ENCODE results near the gene ZCCHC3. TPM values are rescaled to one million over a fixed set of nuclear protein-coding genes. Genes with fewer than 3 reads are reported as not detected.
A peak's percentile ranks its signal among the peaks of the same experiment; 100 is the strongest.
"Not testable (repeated sequence)": the region's sequence is repeated elsewhere in the genome, so short reads cannot be mapped to it uniquely, and the experiment has no call there.

ZCCHC3 gene
- total RNA-seq, 2 donors from 2014 or later, result 16.3 to 27.0 TPM

DNA sequence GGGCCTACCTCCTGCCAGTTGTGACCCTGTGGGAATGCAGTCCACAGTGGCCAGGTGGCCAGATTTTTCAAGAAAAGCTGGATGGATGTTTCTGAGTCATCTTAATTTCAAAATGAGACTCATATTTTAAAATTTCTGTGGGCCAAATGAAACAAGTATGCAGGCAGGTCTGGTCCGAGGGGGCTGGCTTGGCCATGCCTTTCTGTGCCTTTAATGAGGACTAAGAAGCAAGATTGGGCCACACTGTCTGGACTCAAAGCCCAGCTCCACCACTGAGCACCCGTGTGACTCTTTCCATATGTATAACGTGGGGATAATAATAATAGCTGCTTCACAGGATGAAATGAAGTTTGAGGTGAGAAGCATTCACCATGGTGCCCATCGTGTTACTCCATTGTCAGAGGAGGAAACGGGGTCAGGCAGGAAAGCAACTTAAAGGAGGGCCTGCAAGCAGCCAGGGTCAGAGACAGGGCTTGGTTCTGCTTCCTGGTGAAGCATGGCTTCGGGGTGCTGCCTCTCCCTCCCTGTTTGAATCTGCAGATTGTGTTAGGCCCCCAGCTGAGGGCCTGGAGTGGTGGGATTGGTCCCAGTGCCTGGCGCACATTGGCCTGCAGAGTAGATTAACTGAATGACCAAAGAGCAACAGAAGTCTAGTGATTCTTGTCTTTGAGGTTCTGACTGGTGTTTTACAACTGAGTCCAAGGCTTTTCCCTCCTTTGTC lies 31.8 kb downstream of the ZCCHC3 start:
- DNase-seq (ENCODE audit: low spot score), result no peak
- Histone ChIP-seq H3K4me3 (no peak overlapping the region), H3K9me3 (no peaks in the 10 kb centered on the region), H3K27ac (peak overlapping the region in 1 of 2 donors; percentile 97), H3K27me3 (replicated peaks; ENCODE audit: insufficient read depth) (no peaks in the 10 kb centered on the region), H3K4me1 (replicated peaks) (peaks cover 4% of the 10 kb centered on the region), H3K36me3 (no peaks in the 10 kb centered on the region)
- TF ChIP-seq POLR2A (IDR thresholded peaks at IDR 0.05), result no peak
- TF ChIP-seq, protein P1, sequence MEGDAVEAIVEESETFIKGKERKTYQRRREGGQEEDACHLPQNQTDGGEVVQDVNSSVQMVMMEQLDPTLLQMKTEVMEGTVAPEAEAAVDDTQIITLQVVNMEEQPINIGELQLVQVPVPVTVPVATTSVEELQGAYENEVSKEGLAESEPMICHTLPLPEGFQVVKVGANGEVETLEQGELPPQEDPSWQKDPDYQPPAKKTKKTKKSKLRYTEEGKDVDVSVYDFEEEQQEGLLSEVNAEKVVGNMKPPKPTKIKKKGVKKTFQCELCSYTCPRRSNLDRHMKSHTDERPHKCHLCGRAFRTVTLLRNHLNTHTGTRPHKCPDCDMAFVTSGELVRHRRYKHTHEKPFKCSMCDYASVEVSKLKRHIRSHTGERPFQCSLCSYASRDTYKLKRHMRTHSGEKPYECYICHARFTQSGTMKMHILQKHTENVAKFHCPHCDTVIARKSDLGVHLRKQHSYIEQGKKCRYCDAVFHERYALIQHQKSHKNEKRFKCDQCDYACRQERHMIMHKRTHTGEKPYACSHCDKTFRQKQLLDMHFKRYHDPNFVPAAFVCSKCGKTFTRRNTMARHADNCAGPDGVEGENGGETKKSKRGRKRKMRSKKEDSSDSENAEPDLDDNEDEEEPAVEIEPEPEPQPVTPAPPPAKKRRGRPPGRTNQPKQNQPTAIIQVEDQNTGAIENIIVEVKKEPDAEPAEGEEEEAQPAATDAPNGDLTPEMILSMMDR (IDR thresholded peaks at IDR 0.05), result no peak
- TF ChIP-seq POLR2AphosphoS5 (IDR thresholded peaks at IDR 0.05), result no peak
- WGBS, result 46% methylated on average over 7 of the region's 7 CpGs
- intact Hi-C loops (cut with DNase I), result no loop called here

DNA sequence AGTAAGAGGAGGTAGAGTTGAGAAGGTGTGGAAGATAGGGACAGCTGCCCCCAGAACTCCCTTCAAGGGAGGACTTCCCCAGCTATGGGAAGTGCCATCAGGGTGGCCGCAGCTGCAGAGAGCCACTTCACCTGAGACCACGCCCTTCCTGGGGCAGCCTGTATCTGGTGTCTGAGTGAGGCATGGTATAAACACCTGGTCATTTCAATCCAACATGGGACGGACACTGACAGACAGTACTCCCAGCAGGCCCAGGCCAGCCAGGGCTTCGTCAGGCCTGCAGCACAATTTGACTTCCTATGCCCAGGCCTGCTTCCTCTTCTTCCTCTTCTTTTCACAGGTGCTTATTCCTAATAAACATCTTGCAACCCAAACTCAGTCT lies 32.5 kb downstream of the ZCCHC3 start:
- peaks cover 1% of the 10 kb centered on the region for H3K4me1 ChIP-seq (replicated peaks)
- no peak for DNase-seq (ENCODE audit: low spot score)
- no peak overlapping the region for H3K4me3 ChIP-seq
- TF ChIP-seq, protein P1 (IDR thresholded peaks at IDR 0.05), result no peak
- TF ChIP-seq POLR2AphosphoS5 (IDR thresholded peaks at IDR 0.05) (no peak), POLR2A (IDR thresholded peaks at IDR 0.05) (no peak)
- H3K36me3 ChIP-seq, result no peaks in the 10 kb centered on the region
- 74% methylated on average over 4 of the region's 4 CpGs for WGBS
- intact Hi-C loops (cut with DNase I), result loop anchor here (2.0 kb wide), 1 partner anchor 63 kb away; no protein-coding TSS in a partner anchor
- no peaks in the 10 kb centered on the region for H3K27me3 ChIP-seq (replicated peaks; ENCODE audit: insufficient read depth)
- no peaks in the 10 kb centered on the region for H3K9me3 ChIP-seq
- H3K27ac ChIP-seq, result peak overlapping the region in 1 of 2 donors; percentile 97

DNA sequence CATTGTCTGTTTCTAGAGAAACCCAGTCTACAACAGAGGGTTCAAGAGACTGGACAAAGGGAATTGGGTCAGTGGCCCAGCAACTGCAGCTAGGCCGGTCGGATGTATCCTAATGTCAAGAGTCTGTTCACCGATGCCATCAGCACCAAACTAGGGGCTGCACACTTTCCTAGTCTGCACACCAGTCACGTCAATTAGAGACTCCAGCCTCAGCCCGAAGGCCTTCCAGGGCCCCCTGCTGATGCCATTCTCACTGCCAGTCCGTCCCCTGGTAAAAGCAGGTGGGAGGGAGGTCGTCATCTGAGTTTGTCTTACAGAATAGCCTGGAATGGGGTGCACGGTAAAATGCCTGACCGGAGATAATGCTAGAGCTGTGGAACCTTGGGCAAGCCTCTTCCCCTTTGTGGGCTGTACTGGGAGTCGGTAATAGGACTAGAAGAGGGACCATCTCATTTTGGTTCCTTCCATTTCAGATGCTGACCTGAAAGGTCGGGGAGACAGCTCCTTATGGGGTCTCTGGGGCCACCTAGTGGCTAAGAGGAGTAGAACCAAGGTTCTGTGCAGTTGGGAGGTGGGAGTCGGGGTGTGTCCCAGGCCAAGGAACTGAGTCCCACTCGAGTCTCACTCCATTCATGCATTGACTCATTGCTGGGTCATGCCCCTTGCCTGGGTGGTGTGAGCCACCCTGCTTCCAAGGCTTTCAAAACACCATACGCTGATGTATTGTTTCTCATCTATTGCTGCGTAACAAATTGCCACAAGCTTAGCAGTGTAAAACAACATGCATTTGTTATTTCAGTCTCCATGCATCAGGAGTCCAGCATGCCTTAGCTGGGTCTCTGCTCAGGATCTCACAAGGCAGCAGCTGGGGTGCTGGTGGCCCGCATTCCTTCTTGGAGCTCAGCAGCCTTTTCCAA lies 33.1 kb downstream of the ZCCHC3 start:
- no peak overlapping the region for H3K27ac ChIP-seq
- intact Hi-C loops (cut with DNase I), result loop anchor here (2.0 kb wide), 1 partner anchor 64 kb away; no protein-coding TSS in a partner anchor
- H3K4me3 ChIP-seq, result no peak overlapping the region
- TF ChIP-seq POLR2A (IDR thresholded peaks at IDR 0.05) (peak; percentile 4), POLR2AphosphoS5 (IDR thresholded peaks at IDR 0.05) (no peak)
- TF ChIP-seq, protein P1 (IDR thresholded peaks at IDR 0.05), result peak; percentile 47 to 80 (median 66)
- WGBS, result 48% methylated on average over 16 of the region's 16 CpGs
- no peaks in the 10 kb centered on the region for H3K27me3 ChIP-seq (replicated peaks; ENCODE audit: insufficient read depth)
- H3K4me1 ChIP-seq (replicated peaks), result no peaks in the 10 kb centered on the region
- H3K9me3 ChIP-seq, result no peaks in the 10 kb centered on the region
- DNase-seq (ENCODE audit: low spot score), result peak; percentile 22
- no peaks in the 10 kb centered on the region for H3K36me3 ChIP-seq

DNA sequence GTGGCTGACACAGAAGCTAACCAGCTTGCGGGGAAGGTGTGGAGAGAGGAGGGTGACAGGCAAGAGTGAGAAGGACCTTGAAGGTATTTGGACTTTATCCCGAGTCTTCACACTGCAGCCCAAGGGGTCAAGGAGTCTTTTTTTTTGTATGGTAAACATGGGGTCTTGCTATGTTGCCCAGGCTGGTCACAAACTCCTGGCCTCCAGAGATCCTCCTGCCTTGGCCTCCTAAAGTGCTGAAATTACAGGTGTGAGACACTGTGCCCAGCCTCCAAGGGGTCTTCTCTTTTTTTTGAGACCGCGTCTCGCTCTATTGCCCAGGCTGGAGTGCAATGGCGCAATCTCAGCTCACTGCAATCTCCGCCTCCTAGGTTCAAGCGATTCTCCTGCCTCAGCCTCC lies 37.2 kb downstream of the ZCCHC3 start:
- no peak for DNase-seq (ENCODE audit: low spot score)
- H3K4me1 ChIP-seq (replicated peaks), result no peaks in the 10 kb centered on the region
- 95% methylated on average over 8 of the region's 8 CpGs for WGBS
- no peak overlapping the region for H3K27ac ChIP-seq
- intact Hi-C loops (cut with DNase I), result no loop called here
- no peaks in the 10 kb centered on the region for H3K36me3 ChIP-seq
- H3K9me3 ChIP-seq, result no peaks in the 10 kb centered on the region
- no peak for TF ChIP-seq POLR2A (IDR thresholded peaks at IDR 0.05)
- TF ChIP-seq, protein P1 (IDR thresholded peaks at IDR 0.05), result no peak
- TF ChIP-seq POLR2AphosphoS5 (IDR thresholded peaks at IDR 0.05), result no peak
- no peak overlapping the region for H3K4me3 ChIP-seq
- no peaks in the 10 kb centered on the region for H3K27me3 ChIP-seq (replicated peaks; ENCODE audit: insufficient read depth)

DNA sequence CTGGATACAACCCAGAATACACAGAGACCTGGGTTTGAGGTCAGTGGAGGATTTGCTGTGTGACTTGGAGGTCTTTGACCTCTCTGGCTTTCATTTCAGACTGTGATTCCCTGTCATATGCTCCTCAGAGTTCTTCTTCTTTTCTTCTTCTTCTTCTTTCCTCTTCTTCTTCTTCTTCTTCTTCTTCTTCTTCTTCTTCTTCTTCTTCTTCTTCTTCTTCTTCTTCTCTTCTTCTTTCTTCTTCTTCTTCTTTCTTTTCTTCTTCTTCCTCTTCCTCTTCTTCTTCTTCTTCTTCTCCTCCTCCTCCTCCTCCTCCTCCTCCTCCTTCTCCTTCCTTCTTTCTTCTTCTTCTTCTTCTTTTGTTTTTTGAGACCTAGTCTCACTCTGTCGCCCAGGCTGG lies 38.7 kb downstream of the ZCCHC3 start:
- DNase-seq (ENCODE audit: low spot score); H3K36me3 ChIP-seq; H3K27me3 ChIP-seq (replicated peaks; ENCODE audit: insufficient read depth); H3K4me3 ChIP-seq; H3K4me1 ChIP-seq (replicated peaks); H3K27ac ChIP-seq; H3K9me3 ChIP-seq; intact Hi-C loops (cut with DNase I): not testable (repeated sequence)
- WGBS, result 100% methylated on average over 1 of the region's 1 CpG
